Measurements from ENCODE around the gene NECAB2. TPM values are rescaled to one million over a fixed set of nuclear protein-coding genes. Genes with fewer than 3 reads are reported as not detected.

NECAB2 gene
- total RNA-seq, 4 donors from 2014 or later, result not detected

DNA sequence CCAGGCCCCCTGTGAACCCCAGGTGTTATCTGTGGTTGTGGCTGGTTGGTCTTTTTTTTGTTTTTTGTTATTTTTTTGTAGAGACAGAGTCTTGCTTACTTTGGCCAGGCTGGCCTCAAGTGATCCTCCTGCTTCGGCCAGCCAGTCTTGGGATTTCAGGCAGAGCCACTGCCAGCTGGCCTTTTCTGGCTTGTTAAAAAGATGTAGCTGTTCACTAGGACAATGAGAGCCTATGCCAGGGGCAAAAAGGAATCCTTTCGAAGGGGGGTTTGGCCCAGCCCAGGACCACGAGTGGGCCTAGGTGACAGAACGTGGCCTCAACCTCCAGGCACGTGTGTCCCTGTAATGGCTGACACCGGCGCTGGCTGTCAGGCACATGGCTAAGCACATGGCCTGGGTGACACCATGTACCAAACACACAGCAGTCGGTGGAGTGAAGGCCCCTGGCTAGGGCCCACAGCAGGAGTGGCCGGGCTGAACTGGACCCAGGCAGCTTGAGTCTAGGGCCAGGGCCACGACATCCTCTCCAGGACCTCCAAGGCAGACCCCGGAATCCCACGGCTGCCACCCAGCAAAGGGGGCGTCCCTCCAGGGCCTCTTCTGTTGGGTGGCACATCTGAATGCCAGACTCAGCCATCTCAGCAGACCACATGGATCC lies 81.5 kb downstream of the NECAB2 start:
- TF ChIP-seq, protein P1, sequence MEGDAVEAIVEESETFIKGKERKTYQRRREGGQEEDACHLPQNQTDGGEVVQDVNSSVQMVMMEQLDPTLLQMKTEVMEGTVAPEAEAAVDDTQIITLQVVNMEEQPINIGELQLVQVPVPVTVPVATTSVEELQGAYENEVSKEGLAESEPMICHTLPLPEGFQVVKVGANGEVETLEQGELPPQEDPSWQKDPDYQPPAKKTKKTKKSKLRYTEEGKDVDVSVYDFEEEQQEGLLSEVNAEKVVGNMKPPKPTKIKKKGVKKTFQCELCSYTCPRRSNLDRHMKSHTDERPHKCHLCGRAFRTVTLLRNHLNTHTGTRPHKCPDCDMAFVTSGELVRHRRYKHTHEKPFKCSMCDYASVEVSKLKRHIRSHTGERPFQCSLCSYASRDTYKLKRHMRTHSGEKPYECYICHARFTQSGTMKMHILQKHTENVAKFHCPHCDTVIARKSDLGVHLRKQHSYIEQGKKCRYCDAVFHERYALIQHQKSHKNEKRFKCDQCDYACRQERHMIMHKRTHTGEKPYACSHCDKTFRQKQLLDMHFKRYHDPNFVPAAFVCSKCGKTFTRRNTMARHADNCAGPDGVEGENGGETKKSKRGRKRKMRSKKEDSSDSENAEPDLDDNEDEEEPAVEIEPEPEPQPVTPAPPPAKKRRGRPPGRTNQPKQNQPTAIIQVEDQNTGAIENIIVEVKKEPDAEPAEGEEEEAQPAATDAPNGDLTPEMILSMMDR (IDR thresholded peaks at IDR 0.05; ENCODE audit: low read depth), result no peak

GRCh38 chr16:84050316-84050715 lies 82.3 kb downstream of the NECAB2 start:
- TF ChIP-seq, protein P1 (IDR thresholded peaks at IDR 0.05; ENCODE audit: low read depth), result no peak

- TF ChIP-seq, protein P1 (IDR thresholded peaks at IDR 0.05; ENCODE audit: low read depth), result no peak
These were observed 84.1 kb downstream of the NECAB2 start for GRCh38 chr16:84052071-84052622.

Small RNA genes lying within 50 kb of the gene (small RNA-seq; reads per million reads assigned to genes)
- gene RNA5SP432, result not detected

Other genes with a start within 250 kb of the NECAB2 start
- gene HSBP1, start 160.3 kb upstream of the NECAB2 start, total RNA-seq, result 10 to 100 TPM in 2 of 4 donors, 1 to 10 TPM in 2; 4.9 to 29.5 (median 13.1) TPM
- gene MLYCD, start 69.1 kb upstream of the NECAB2 start, total RNA-seq, result 10 to 100 TPM; 10.0 to 30.9 (median 11.5) TPM
- 1 to 10 TPM; 2.7 to 7.2 (median 4.4) TPM for gene OSGIN1, start 15.0 kb upstream of the NECAB2 start, total RNA-seq
- gene SLC38A8, start 74.6 kb downstream of the NECAB2 start, total RNA-seq, result not detected
- 100 to 1,000 TPM in 2 of 4 donors, 10 to 100 TPM in 2; 85.1 to 122 (median 105) TPM for gene MBTPS1, start 148.7 kb downstream of the NECAB2 start, total RNA-seq
- 10 to 100 TPM; 13.9 to 23.3 (median 20.6) TPM for gene HSDL1, start 176.9 kb downstream of the NECAB2 start, total RNA-seq
- gene DNAAF1, start 177.1 kb downstream of the NECAB2 start, total RNA-seq, result under 1 TPM in 2 of 4 donors, not detected in 2; 0.44 to 0.85 TPM
- 10 to 100 TPM; 15.0 to 99.7 (median 36.5) TPM for gene TAF1C, start 218.8 kb downstream of the NECAB2 start, total RNA-seq
- 1 to 10 TPM in 2 of 4 donors, not detected in 2; 3.6 to 4.4 TPM for gene ADAD2, start 222.9 kb downstream of the NECAB2 start, total RNA-seq